HEK293 (cell line): ENCODE measurements around the gene PERM1.

Source experiments
- CTCF ChIA-PET: fragments of 350-600 bp; formaldehyde crosslinking; extraction: SDS; loops from one replicate; lab custom pipeline; 2021; ENCODE audit warnings: antibody characterized with exemption; lab: Yijun Ruan, JAX
- POLR2A ChIA-PET: fragments of 300-600 bp; formaldehyde crosslinking; extraction: SDS; loops from one replicate; lab custom pipeline; 2020; ENCODE audit warnings: antibody characterized with exemption, inconsistent platforms; lab: Yijun Ruan, JAX
- H3K27ac ChIP-seq: fragments of 200-500 bp; sonication (Bioruptor generic); 2 replicates; pipeline ENCODE4 v1.5.1; 2014; ENCODE audit warnings: low read depth, low read length, control low read depth, inconsistent platforms; ENCODE audit errors: extremely low read depth
- H3K36me3 ChIP-seq, 2 experiments: fragments of 200-500 bp in 1 of 2; sonication (Bioruptor generic) in 1 of 2; 1 replicate in 1 of 2; 2 replicates in 1 of 2; pipeline ENCODE4 v1.5.1; 2014 to 2017; ENCODE audit warnings: inconsistent platforms in 2 of 2, low read length in 2 of 2; ENCODE audit not compliant: control insufficient read depth in 2 of 2, insufficient read depth in 1 of 2
- H3K4me1 ChIP-seq: fragments of 200-500 bp; sonication (Bioruptor generic); 2 replicates; pipeline ENCODE4 v1.5.1; 2014; ENCODE audit warnings: mild to moderate bottlenecking, low read length, inconsistent platforms; ENCODE audit not compliant: control insufficient read depth, insufficient read depth
- H3K4me3 ChIP-seq: 2 replicates; pipeline ENCODE4 v1.5.1; 2011; ENCODE audit warnings: low read depth, mild to moderate bottlenecking, control low read depth, low read length, moderate library complexity
- H3K9me3 ChIP-seq: fragments of 200-500 bp; sonication (Bioruptor generic); 2 replicates; pipeline ENCODE4 v1.5.1; 2014; ENCODE audit warnings: low read depth, low read length, inconsistent platforms; ENCODE audit not compliant: control insufficient read depth, insufficient read depth
- EGR2 ChIP-seq: fragments of 450-650 bp; formaldehyde crosslinking; IDR thresholded peaks from 2 replicates; pipeline ENCODE4 v1.5.1; 2016; ENCODE audit warnings: low read depth, missing biosample characterization, missing genetic modification characterization
- GLI2 ChIP-seq: fragments of 450-650 bp; formaldehyde crosslinking; IDR thresholded peaks from 2 replicates; pipeline ENCODE4; 2017; ENCODE audit warnings: missing biosample characterization, missing genetic modification characterization, low read depth, borderline replicate concordance
- GLIS1 ChIP-seq: fragments of 450-650 bp; formaldehyde crosslinking; IDR thresholded peaks from 2 replicates; pipeline ENCODE4 v1.5.1; 2016; ENCODE audit warnings: missing biosample characterization, missing genetic modification characterization
- GLIS2 ChIP-seq: fragments of 450-650 bp; formaldehyde crosslinking; IDR thresholded peaks from 2 replicates; pipeline ENCODE4 v1.5.1; 2016; ENCODE audit warnings: missing biosample characterization, missing genetic modification characterization
- KLF16 ChIP-seq: fragments of 450-650 bp; formaldehyde crosslinking; IDR thresholded peaks from 2 replicates; pipeline ENCODE4 v1.5.1; 2017; ENCODE audit warnings: missing biosample characterization, missing genetic modification characterization
- PRDM10 ChIP-seq: fragments of 450-650 bp; formaldehyde crosslinking; IDR thresholded peaks from 2 replicates; pipeline ENCODE4 v1.5.1; 2016; ENCODE audit warnings: missing biosample characterization, missing genetic modification characterization
- ZBTB10 ChIP-seq: fragments of 450-650 bp; formaldehyde crosslinking; IDR thresholded peaks from 2 replicates; pipeline ENCODE4 v1.5.1; 2016; ENCODE audit warnings: missing biosample characterization, missing genetic modification characterization
- ZBTB20 ChIP-seq: fragments of 450-650 bp; formaldehyde crosslinking; IDR thresholded peaks from 2 replicates; pipeline ENCODE4 v1.5.1; 2016; ENCODE audit warnings: missing biosample characterization, missing genetic modification characterization
- ZIC2 ChIP-seq: fragments of 450-650 bp; formaldehyde crosslinking; IDR thresholded peaks from 2 replicates; pipeline ENCODE4 v1.5.1; 2016; ENCODE audit warnings: missing biosample characterization, missing genetic modification characterization
- ZNF138 ChIP-seq: fragments of 450-650 bp; formaldehyde crosslinking; IDR thresholded peaks from 2 replicates; pipeline ENCODE4 v1.5.1; 2016; ENCODE audit warnings: missing biosample characterization, missing genetic modification characterization, borderline replicate concordance
- ZNF239 ChIP-seq: fragments of 450-650 bp; formaldehyde crosslinking; IDR thresholded peaks from 2 replicates; pipeline ENCODE4 v1.5.1; 2016; ENCODE audit warnings: missing biosample characterization, missing genetic modification characterization
- ZNF354C ChIP-seq: fragments of 450-650 bp; formaldehyde crosslinking; IDR thresholded peaks from 2 replicates; pipeline ENCODE4 v1.5.1; 2016; ENCODE audit warnings: missing biosample characterization, missing genetic modification characterization, low read depth, borderline replicate concordance
- ZNF394 ChIP-seq: fragments of 450-650 bp; formaldehyde crosslinking; IDR thresholded peaks from 2 replicates; pipeline ENCODE4 v1.5.1; 2016; ENCODE audit warnings: missing biosample characterization, missing genetic modification characterization, mild to moderate bottlenecking, moderate library complexity, borderline replicate concordance
- ZNF548 ChIP-seq: fragments of 450-650 bp; formaldehyde crosslinking; IDR thresholded peaks from 2 replicates; pipeline ENCODE4 v1.5.1; 2016; ENCODE audit warnings: missing biosample characterization, missing genetic modification characterization
- ZNF600 ChIP-seq: fragments of 450-650 bp; formaldehyde crosslinking; IDR thresholded peaks from 2 replicates; pipeline ENCODE4 v1.5.1; 2016; ENCODE audit warnings: missing biosample characterization, missing genetic modification characterization
- ZNF626 ChIP-seq: fragments of 450-650 bp; sonication (Bioruptor Pico); formaldehyde crosslinking; IDR thresholded peaks from 2 replicates; pipeline ENCODE4 v1.5.1; 2018; ENCODE audit warnings: missing biosample characterization, missing genetic modification characterization, inconsistent platforms
- ZNF792 ChIP-seq: fragments of 450-650 bp; formaldehyde crosslinking; IDR thresholded peaks from 2 replicates; pipeline ENCODE4 v1.5.1; 2016; ENCODE audit warnings: missing biosample characterization, missing genetic modification characterization
- ZNF837 ChIP-seq: fragments of 450-650 bp; formaldehyde crosslinking; IDR thresholded peaks from 2 replicates; pipeline ENCODE4 v1.5.1; 2016; ENCODE audit warnings: missing biosample characterization, missing genetic modification characterization
- ZSCAN16 ChIP-seq: fragments of 450-650 bp; formaldehyde crosslinking; IDR thresholded peaks from 2 replicates; pipeline ENCODE4 v1.5.1; 2016; ENCODE audit warnings: missing biosample characterization, missing genetic modification characterization
- TF ChIP-seq, protein P1 (sequence below): fragments of 450-650 bp; formaldehyde crosslinking; IDR thresholded peaks from 2 replicates; pipeline ENCODE4 v1.5.1; 2016; ENCODE audit warnings: missing biosample characterization, missing genetic modification characterization

Gene PERM1

DNA sequence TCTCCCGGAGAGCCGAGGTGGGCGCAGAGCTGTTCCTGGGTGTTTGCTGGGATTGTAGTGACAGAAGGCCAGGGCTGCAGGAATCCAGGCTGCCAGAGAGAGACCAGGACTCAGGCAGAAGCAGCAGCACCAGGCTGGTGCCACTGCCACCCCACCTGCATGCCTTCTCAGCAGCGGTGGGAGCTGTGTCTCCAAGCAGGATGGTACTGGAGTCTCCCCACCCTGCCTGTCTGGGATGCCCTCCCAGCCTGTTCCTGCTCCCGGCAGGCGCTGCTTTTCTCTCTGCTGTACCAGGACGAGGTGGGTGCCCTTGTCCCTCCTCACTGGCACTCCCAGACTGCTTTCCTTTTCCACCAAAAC is 22.5 kb upstream of the PERM1 start (continued):
- peak; percentile 17; the same call in 1 of the 2 replicates for TF ChIP-seq ZBTB20 (tag by site-specific recombination)

DNA sequence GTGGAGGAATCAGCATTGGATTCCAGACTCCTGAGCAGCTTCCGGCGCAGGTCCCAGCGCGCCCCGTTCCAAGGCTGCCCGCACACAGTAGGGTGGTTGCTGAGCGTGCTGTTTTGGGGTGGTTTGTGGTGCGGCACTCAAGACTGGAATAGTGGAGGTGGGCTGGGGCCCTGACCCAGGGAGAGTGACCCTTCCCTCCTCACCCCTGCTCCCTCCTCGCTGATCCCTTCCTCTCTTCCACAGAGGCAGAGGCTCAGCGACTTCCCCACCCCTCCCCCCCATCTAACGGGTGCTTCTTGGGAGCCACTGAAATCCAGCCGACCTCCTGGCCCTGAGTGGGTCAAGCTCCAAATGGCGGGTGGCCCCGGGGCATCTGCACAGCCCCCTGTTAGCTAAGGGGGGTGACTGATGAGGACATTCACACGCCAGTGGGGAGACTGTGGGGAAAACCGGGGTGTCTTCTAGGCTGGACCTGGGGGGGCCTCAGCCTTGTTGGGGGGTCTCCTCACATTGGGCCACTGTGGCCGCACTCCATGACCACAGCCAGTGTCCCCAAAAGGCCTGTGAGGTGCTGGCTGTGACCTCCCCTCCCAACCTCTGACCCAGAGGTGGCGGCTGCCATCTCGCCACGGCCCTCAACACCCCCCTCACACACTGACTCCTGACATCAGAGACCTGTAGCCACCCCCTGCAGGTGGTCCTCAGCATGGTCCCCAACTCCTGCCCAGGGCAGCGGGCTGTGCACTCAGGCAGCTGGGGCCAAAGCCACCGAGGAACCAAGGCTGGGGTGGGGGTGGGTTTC is 21.9 kb upstream of the PERM1 start:
- peaks cover 3 to 23% of the 10 kb centered on the region in 2 experiments; a peak in 2 of 3 replicates for H3K36me3 ChIP-seq
- no peak overlapping the region for H3K4me3 ChIP-seq
- ChIA-PET CTCF (interaction anchor here (0.6 to 3.2 kb wide), 3 partner anchors 15 to 267 kb away, joined by 3 to 31 read pairs (median 3); partner anchors contain the start of gene AGRN), POLR2A (no interaction called here)
- TF ChIP-seq ZNF792 (tag by site-specific recombination): no peak
- no peak for TF ChIP-seq EGR2
- TF ChIP-seq KLF16 (tag by site-specific recombination): no peak
- TF ChIP-seq ZNF354C (tag by site-specific recombination): no peak
- no peak for TF ChIP-seq PRDM10
- no peak for TF ChIP-seq ZNF138
- TF ChIP-seq ZNF626 (tag by site-specific recombination): no peak
- TF ChIP-seq GLIS2 (tag by site-specific recombination): peak; percentile 66; the same call in 1 of the 2 replicates
- no peak for TF ChIP-seq ZSCAN16 (tag by site-specific recombination)
- no peak for TF ChIP-seq ZNF837
- TF ChIP-seq ZNF548: no peak
- TF ChIP-seq ZNF600 (tag by site-specific recombination): peak; percentile 95
- 0 out of 2 replicates have a peak, but pooled peaks have one; percentile 22 for TF ChIP-seq GLIS1 (tag by site-specific recombination)
- TF ChIP-seq ZBTB20 (tag by site-specific recombination): peak; percentile 66; the same call in 1 of the 2 replicates
- TF ChIP-seq ZBTB10 (tag by site-specific recombination): peak; percentile 68
- TF ChIP-seq, protein P1, sequence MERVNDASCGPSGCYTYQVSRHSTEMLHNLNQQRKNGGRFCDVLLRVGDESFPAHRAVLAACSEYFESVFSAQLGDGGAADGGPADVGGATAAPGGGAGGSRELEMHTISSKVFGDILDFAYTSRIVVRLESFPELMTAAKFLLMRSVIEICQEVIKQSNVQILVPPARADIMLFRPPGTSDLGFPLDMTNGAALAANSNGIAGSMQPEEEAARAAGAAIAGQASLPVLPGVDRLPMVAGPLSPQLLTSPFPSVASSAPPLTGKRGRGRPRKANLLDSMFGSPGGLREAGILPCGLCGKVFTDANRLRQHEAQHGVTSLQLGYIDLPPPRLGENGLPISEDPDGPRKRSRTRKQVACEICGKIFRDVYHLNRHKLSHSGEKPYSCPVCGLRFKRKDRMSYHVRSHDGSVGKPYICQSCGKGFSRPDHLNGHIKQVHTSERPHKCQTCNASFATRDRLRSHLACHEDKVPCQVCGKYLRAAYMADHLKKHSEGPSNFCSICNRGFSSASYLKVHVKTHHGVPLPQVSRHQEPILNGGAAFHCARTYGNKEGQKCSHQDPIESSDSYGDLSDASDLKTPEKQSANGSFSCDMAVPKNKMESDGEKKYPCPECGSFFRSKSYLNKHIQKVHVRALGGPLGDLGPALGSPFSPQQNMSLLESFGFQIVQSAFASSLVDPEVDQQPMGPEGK (tag by site-specific recombination): 0 out of 2 replicates have a peak, but pooled peaks have one; percentile 18
- TF ChIP-seq ZNF239: no peak
- TF ChIP-seq ZNF394: no peak
- peak; percentile 64 for TF ChIP-seq ZIC2
- TF ChIP-seq GLI2 (tag by site-specific recombination): no peak
- H3K4me1 ChIP-seq: no peaks in the 10 kb centered on the region
- H3K27ac ChIP-seq: no peak overlapping the region
- no peaks in the 10 kb centered on the region for H3K9me3 ChIP-seq
